ENCODE measurements around the gene CYP1A1.

- no peak for TF ChIP-seq CTCF (conservative IDR thresholded peaks at IDR 0.05 in 1 of 2, IDR thresholded peaks at IDR 0.05 in 1 of 2; ENCODE audit: extremely low read depth in 1 of 2, insufficient read depth in 1 of 2, low read depth in 1 of 2, low read length in 2 of 2)
- no peak for TF ChIP-seq EZH2 (IDR thresholded peaks at IDR 0.05; ENCODE audit: borderline replicate concordance, low read length)
Observed at GRCh38 chr15:74682954-74683353, 42.4 kb downstream of the CYP1A1 start.
